Effector CD4-positive, alpha-beta T cell (primary cell): ENCODE data around the gene MGLL.

Experiments used
- DNase-seq: peaks from one replicate; pipeline ENCODE4 v3.0.0-alpha.2; 2020
- total RNA-seq: gene quantifications from one replicate; lab custom pipeline; 2026; lab: John Stamatoyannopoulos, UW

The MGLL gene
- 1.7 reads per million for total RNA-seq

GRCh38 chr3:127822041-127822681, at the start of gene MGLL:
Gene MGLL, minus strand, starts transcription at chr3:127822515. Its CDS starts 197 bp downstream, at chr3:127822318.
- DNase-seq, result no peak

- no peak for DNase-seq
Observed at GRCh38 chr3:127870156-127870555, 47.8 kb upstream of the MGLL start.

- DNase-seq, result no peak
Observed at GRCh38 chr3:127867986-127868385, 45.7 kb upstream of the MGLL start.

- DNase-seq, result no peak
Observed at GRCh38 chr3:127867412-127867811, 45.1 kb upstream of the MGLL start.

- no peak for DNase-seq
Observed at GRCh38 chr3:127865941-127866340, 43.6 kb upstream of the MGLL start.

GRCh38 chr3:127860211-127860696, 37.9 kb upstream of the MGLL start:
- no peak for DNase-seq

- DNase-seq, result no peak
Observed at GRCh38 chr3:127859730-127860129, 37.4 kb upstream of the MGLL start.

GRCh38 chr3:127858937-127859336, 36.6 kb upstream of the MGLL start:
- DNase-seq, result no peak

GRCh38 chr3:127858521-127858920, 36.2 kb upstream of the MGLL start:
- DNase-seq, result no peak

- DNase-seq, result no peak
Observed at GRCh38 chr3:127857333-127857732, 35.0 kb upstream of the MGLL start.

- no peak for DNase-seq
Observed at GRCh38 chr3:127856801-127857200, 34.5 kb upstream of the MGLL start.

- DNase-seq, result no peak
Observed at GRCh38 chr3:127855246-127855645, 32.9 kb upstream of the MGLL start.

GRCh38 chr3:127853681-127854080, 31.4 kb upstream of the MGLL start:
- DNase-seq, result no peak

- no peak for DNase-seq
Observed at GRCh38 chr3:127851899-127852298, 29.6 kb upstream of the MGLL start.

GRCh38 chr3:127849368-127849767, 27.1 kb upstream of the MGLL start:
- no peak for DNase-seq

GRCh38 chr3:127848131-127849129, 26.1 kb upstream of the MGLL start:
- DNase-seq, result no peak

GRCh38 chr3:127847236-127847720, 25.0 kb upstream of the MGLL start:
- DNase-seq, result no peak

- DNase-seq, result no peak
Observed at GRCh38 chr3:127846576-127846975, 24.3 kb upstream of the MGLL start.

- no peak for DNase-seq
Observed at GRCh38 chr3:127844326-127844942, 22.1 kb upstream of the MGLL start.

GRCh38 chr3:127840671-127841070, 18.4 kb upstream of the MGLL start:
- no peak for DNase-seq

GRCh38 chr3:127839099-127839498, 16.8 kb upstream of the MGLL start:
- DNase-seq, result no peak

- no peak for DNase-seq
Observed at GRCh38 chr3:127835993-127836882, 13.9 kb upstream of the MGLL start.
